K562 (cell line): ENCODE data around the gene CDC42BPB. TPM values are rescaled to one million over a fixed set of nuclear protein-coding genes. Genes with fewer than 3 reads are reported as not detected.

ENCODE experiments used
- ATAC-seq: fragments of 200-7000 bp; cut with Tn5 transposase; 3 replicates; pipeline ENCODE4 v1.9.1; 2020; ENCODE audit warnings: moderate library complexity
- BruUV-seq: library from RNA; stranded (reverse); fragments of 400-500 nt; replicated peaks from 2 replicates; lab custom pipeline; 2021; lab: Mats Ljungman, UMichigan
- CTCF ChIA-PET: fragments of 300-600 bp; formaldehyde crosslinking; extraction: SDS; loops from one replicate; lab custom pipeline; 2021; ENCODE audit warnings: low intra/inter-chr PET ratio; lab: Yijun Ruan, JAX
- POLR2A ChIA-PET: fragments of 300-600, 350-650 bp; sonication (Branson Sonifier 250); formaldehyde crosslinking; extraction: SDS; loops from one replicate; lab custom pipeline; 2021; ENCODE audit warnings: antibody characterized with exemption, inconsistent platforms; lab: Yijun Ruan, JAX
- DNase-seq, 4 experiments: peaks; one replicate each; pipeline versions ENCODE4 v3.0.0 to v3.0.0-alpha.2; 2011 to 2018; ENCODE audit warnings: low spot score in 3 of 4, mixed read lengths in 3 of 4; ENCODE audit errors: extremely low read depth in 1 of 4
- FAIRE-seq: peaks from 2 replicates; lab custom pipeline; 2011; peaks lifted over from hg19 to GRCh38; lab: Jason Lieb, UNC
- H2AFZ ChIP-seq: 2 replicates; pipeline ENCODE4 v1.6.0; 2011; ENCODE audit warnings: low read depth, low read length, control low read depth, inconsistent platforms
- H3K27ac ChIP-seq: fragments of 200-600 bp; 3 replicates; pipeline ENCODE4 v1.8.0; 2011; ENCODE audit warnings: low read depth, mild to moderate bottlenecking, control low read depth, inconsistent platforms, low read length, moderate library complexity, mixed read lengths; ENCODE audit errors: extremely low read depth
- H3K27me3 ChIP-seq, 2 experiments: fragments of 300-600 bp in 1 of 2; 2 replicates in 1 of 2; 3 replicates in 1 of 2; pipeline versions ENCODE4 v1.6.0 to v1.8.0; 2011; ENCODE audit warnings: inconsistent platforms in 2 of 2, low read length in 2 of 2, mild to moderate bottlenecking in 1 of 2, mixed read lengths in 1 of 2, moderate library complexity in 1 of 2; ENCODE audit not compliant: control insufficient read depth in 2 of 2, insufficient read depth in 2 of 2
- H3K36me3 ChIP-seq: fragments of 300-600 bp; 3 replicates; pipeline ENCODE4 v1.8.0; 2011; ENCODE audit warnings: mild to moderate bottlenecking, low read length, inconsistent platforms; ENCODE audit not compliant: control insufficient read depth, insufficient read depth
- H3K4me1 ChIP-seq, 2 experiments: fragments of 200-600 bp in 1 of 2; replicated peaks in 1 of 2; 2 replicates in 1 of 2; 3 replicates in 1 of 2; pipeline versions ENCODE4 v1.5.1 to v1.8.0; 2011; ENCODE audit warnings: inconsistent platforms in 2 of 2, low read length in 2 of 2, mild to moderate bottlenecking in 1 of 2, mixed read lengths in 1 of 2, moderate library complexity in 1 of 2; ENCODE audit not compliant: control insufficient read depth in 2 of 2, insufficient read depth in 2 of 2
- H3K4me2 ChIP-seq: 2 replicates; pipeline ENCODE4 v1.6.1; 2011; ENCODE audit warnings: low read length, control low read depth, inconsistent platforms, mixed read lengths; ENCODE audit not compliant: insufficient read depth
- H3K4me3 ChIP-seq: fragments of 200-600 bp; sonication (generic), shearing (Covaris generic); 2 replicates; pipeline ENCODE4 v1.5.1; 2016; ENCODE audit warnings: control low read depth, inconsistent platforms
- H3K79me2 ChIP-seq: fragments of 200-600 bp; 3 replicates; pipeline ENCODE4 v1.8.0; 2011; ENCODE audit warnings: low read length, inconsistent platforms; ENCODE audit not compliant: control insufficient read depth, insufficient read depth
- H3K9ac ChIP-seq, 2 experiments: 2 replicates each; pipeline versions ENCODE4 v1.6.0 to v1.6.1; 2011; ENCODE audit warnings: low read depth in 2 of 2, low read length in 2 of 2, control low read depth in 1 of 2, inconsistent platforms in 1 of 2, mild to moderate bottlenecking in 1 of 2, mixed read lengths in 1 of 2; ENCODE audit not compliant: insufficient read depth in 1 of 2
- H3K9me1 ChIP-seq: one replicate; pipeline ENCODE4 v1.6.0; 2011; ENCODE audit warnings: inconsistent platforms, mild to moderate bottlenecking, low read length, moderate library complexity; ENCODE audit not compliant: control insufficient read depth, insufficient read depth
- H3K9me3 ChIP-seq: replicated peaks from 2 replicates; pipeline ENCODE4 v1.5.1; 2011; ENCODE audit warnings: low read depth, low read length, inconsistent platforms; ENCODE audit not compliant: control insufficient read depth, insufficient read depth
- H4K20me1 ChIP-seq: replicated peaks from 2 replicates; pipeline ENCODE4 v1.6.1; 2011; ENCODE audit warnings: low read length, inconsistent platforms, mixed read lengths; ENCODE audit not compliant: control insufficient read depth, insufficient read depth
- FIP1L1 ChIP-seq: fragments of 200-400 bp; formaldehyde crosslinking; IDR thresholded peaks from 2 replicates; pipeline ENCODE4 v1.6.1; 2018; ENCODE audit warnings: mild to moderate bottlenecking, low read depth, low read length; ENCODE audit not compliant: poor library complexity, severe bottlenecking
- POLR2G ChIP-seq: fragments of 200-400 bp; formaldehyde crosslinking; IDR thresholded peaks from 2 replicates; pipeline ENCODE4 v1.6.1; 2017; ENCODE audit warnings: low read depth, mild to moderate bottlenecking, antibody characterized with exemption, low read length, moderate library complexity
- POU5F1 ChIP-seq: fragments of 150-350 bp; IDR thresholded peaks from 2 replicates; pipeline ENCODE4 v1.6.1; 2014; ENCODE audit warnings: borderline replicate concordance, low read length, low read depth, mild to moderate bottlenecking; ENCODE audit not compliant: partially characterized antibody
- RAD21 ChIP-seq, 2 experiments: fragments of 250-450 bp in 1 of 2; fragments of 450-650 bp in 1 of 2; sonication (Bioruptor Pico) in 1 of 2; formaldehyde crosslinking in 1 of 2; IDR thresholded peaks in 1 of 2; conservative IDR thresholded peaks in 1 of 2; 2 replicates each; pipeline versions ENCODE4 v1.4.0 to v1.8.0; 2020 to 2022; ENCODE audit warnings: mild to moderate bottlenecking in 2 of 2, moderate library complexity in 1 of 2
- WGBS: fragments of 100-300 bp; shearing (Covaris generic); methylation state at CpG from one replicate; pipeline ENCODE4 v1.1.6; 2016; ENCODE audit warnings: low coverage, mixed read lengths; ENCODE audit not compliant: insufficient coverage; ENCODE audit errors: missing lambda C conversion rate; 5-methylcytosine and 5-hydroxymethylcytosine counted together
- in situ Hi-C: fragments of 300-500 bp; cut with MboI; formaldehyde crosslinking; loops from 4 replicates; pipeline ENCODE4 v1.15.0; 2018; ENCODE audit warnings: inconsistent platforms, mixed read lengths
- intact Hi-C: fragments of 100-400 bp; cut with micrococcal nuclease; formaldehyde crosslinking; loops from 2 replicates; pipeline ENCODE4 v1.14.2; 2022
- polyA plus RNA-seq, 8 experiments: library from polyadenylated mRNA; depleted of rRNA in 4 of 8; stranded (reverse) in 5 of 8; unstranded in 3 of 8; fragments of >200 nt; fragmentation: Nextera tagmentation in 2 of 8; fragmentation: Illumina TruSeq in 1 of 8; extraction: Ambion mirVana in 2 of 8; extraction: Trizol in 1 of 8; gene quantifications; 2 replicates each; pipeline versions ENCODE4 v1.2.1 to v1.2.3, GENCODE V29; 2011 to 2014; ENCODE audit warnings: inconsistent platforms in 1 of 8, missing spikeins in 1 of 8
- total RNA-seq, 7 experiments: library from RNA; depleted of rRNA in 6 of 7; stranded (reverse); fragments of >200 nt in 6 of 7; fragmentation: Illumina TruSeq in 2 of 7; extraction: Trizol in 2 of 7; gene quantifications; 2 replicates each; pipeline versions ENCODE4 v1.2.1 to v1.2.3, GENCODE V29; 2011 to 2021; ENCODE audit warnings: low replicate concordance in 1 of 7

Gene CDC42BPB
- total and polyA plus RNA-seq, 9 of the 15 experiments (the other 6 are each of a cell fraction or from before 2014, with no cell fraction given) = 0.07 to 24.3 (median 12.6) TPM

GRCh38 chr14:103104389-103104653 lies 47.0 kb upstream of the CDC42BPB start (continued):
- no peak for TF ChIP-seq POU5F1

DNA sequence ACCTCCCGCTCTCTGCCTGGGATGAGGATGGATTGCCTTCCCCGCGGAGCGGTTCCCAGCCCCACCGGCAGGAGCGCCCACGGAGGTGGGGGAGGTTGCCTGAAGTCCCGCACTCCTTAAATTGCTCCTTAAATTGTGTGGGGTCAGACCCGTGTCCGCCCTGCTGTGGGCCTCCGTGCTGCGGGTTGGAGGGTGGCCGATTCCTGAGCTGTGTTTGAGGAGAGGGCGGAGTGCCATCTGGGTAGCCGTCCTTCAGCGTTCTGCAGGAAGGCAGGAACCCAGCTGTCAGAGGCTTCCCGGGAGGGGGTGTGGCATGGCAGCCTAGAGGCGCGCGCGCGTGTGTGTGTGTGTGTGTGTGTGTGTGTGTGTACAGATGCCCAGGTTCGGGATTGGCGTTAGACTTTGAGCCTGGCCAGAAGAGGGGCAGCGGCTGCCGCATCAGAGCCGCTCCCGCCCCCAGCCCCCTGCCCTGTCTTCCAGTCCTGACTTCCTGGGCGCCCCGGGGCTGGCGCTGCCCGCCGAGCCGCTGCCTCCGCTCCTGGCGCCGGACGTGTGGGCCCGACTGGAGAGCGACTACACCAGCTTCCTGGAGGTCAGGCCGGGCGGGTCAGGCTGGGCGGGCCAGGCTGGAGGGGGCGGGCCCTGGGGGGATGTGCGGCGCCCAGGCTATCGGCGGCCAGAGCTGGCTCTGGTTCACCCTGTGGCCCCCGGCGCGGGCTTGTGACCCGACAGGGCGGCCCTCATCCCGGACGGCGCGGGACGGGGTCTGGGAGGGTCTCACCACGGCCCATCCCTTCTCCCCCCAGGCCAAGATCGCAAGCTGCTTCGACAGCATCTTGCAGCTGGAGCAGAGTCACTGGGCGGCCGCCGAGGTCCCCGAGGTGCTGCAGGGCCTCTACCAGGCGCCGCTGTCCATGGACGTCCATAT lies 46.4 kb upstream of the CDC42BPB start:
- no peak for DNase-seq
- in situ Hi-C loops = loop anchor here (10.0 kb wide), 1 partner anchor 191 kb away; no protein-coding TSS in a partner anchor
- Histone ChIP-seq H3K27me3 (no peaks in the 10 kb centered on the region), H3K36me3 (peaks cover 6% of the 10 kb centered on the region; the same call in 1 of the 3 replicates), H2AFZ (no peak overlapping the region), H3K4me1 (peaks cover 38 to 92% of the 10 kb centered on the region in 2 experiments), H3K4me3 (no peak overlapping the region), H4K20me1 (no peaks in the 10 kb centered on the region)
- BruUV-seq = no TSS peak
- peak; percentile 27 for TF ChIP-seq FIP1L1
- TF ChIP-seq POLR2G = peak; percentile 19; the same call in 1 of the 2 replicates
- TF ChIP-seq RAD21 (CRISPR knock-in tag; conservative IDR thresholded peaks at IDR 0.05 in 1 of 2, IDR thresholded peaks at IDR 0.05 in 1 of 2) = no peak
- TF ChIP-seq, all 486 proteins: peak for 2
- intact Hi-C loops = loop anchor here (2.0 kb wide), 2 partner anchors 37 to 189 kb away; no protein-coding TSS in a partner anchor
- H3K4me2 ChIP-seq = no peak overlapping the region
- POLR2A ChIA-PET = interaction anchor here (0.5 to 1.3 kb wide), 3 partner anchors 14 to 656 kb away, joined by 3 to 8 read pairs (median 3); partner anchors contain the start of gene EIF5
- ATAC-seq = no peak
- 83% methylated on average over 9 of the region's 68 CpGs for WGBS
- no peak overlapping the region for H3K9ac ChIP-seq
- H3K79me2 ChIP-seq = peaks cover 11% of the 10 kb centered on the region; the same call in 2 of the 3 replicates
- no peaks in the 10 kb centered on the region for H3K9me1 ChIP-seq
- no peak for FAIRE-seq
- H3K27ac ChIP-seq = no peak overlapping the region
- no peaks in the 10 kb centered on the region for H3K9me3 ChIP-seq
- CTCF ChIA-PET = interaction anchor here (1.8 to 2.9 kb wide), 3 partner anchors 38 to 189 kb away, joined by 6 to 10 read pairs (median 9); no protein-coding TSS in a partner anchor
